ENCODE results near the gene FGF12.

GRCh38 chr3:192281207-192281880 lies 446.0 kb downstream of the FGF12 start:
- no peak for TF ChIP-seq CTCF (IDR thresholded peaks at IDR 0.05 in 4 of 5, conservative IDR thresholded peaks at IDR 0.05 in 1 of 5)
- no peak for TF ChIP-seq POLR2A (IDR thresholded peaks at IDR 0.05)
